HL-60 (cell line): ENCODE data around the gene SLC7A1.

Experiments
- DNase-seq, 2 experiments: peaks; one replicate each; pipeline ENCODE4 v3.0.0-alpha.2; 2010 to 2020; ENCODE audit warnings: low read depth in 1 of 2, low spot score in 1 of 2
- H3K27ac ChIP-seq: fragments of 250-450 bp; sonication (Bioruptor Pico); replicated peaks from 2 replicates; pipeline ENCODE4 v1.5.1; 2020; ENCODE audit warnings: mild to moderate bottlenecking, moderate library complexity
- H3K27me3 ChIP-seq: fragments of 250-450 bp; sonication (Bioruptor Pico); 2 replicates; pipeline ENCODE4 v1.5.1; 2021; ENCODE audit warnings: mild to moderate bottlenecking, moderate library complexity; ENCODE audit not compliant: insufficient read depth, poor library complexity, severe bottlenecking
- H3K4me3 ChIP-seq: replicated peaks from 2 replicates; pipeline ENCODE4 v1.5.1; 2011; ENCODE audit warnings: mild to moderate bottlenecking, control low read depth, low read length; ENCODE audit not compliant: insufficient read depth
- CTCF ChIP-seq: IDR thresholded peaks from one replicate; pipeline ENCODE4 v1.5.1; 2011; ENCODE audit warnings: low read length, control low read depth, inconsistent platforms; ENCODE audit not compliant: insufficient read depth
- GABPA ChIP-seq: IDR thresholded peaks from 2 replicates; pipeline ENCODE4 v1.6.1; 2012; ENCODE audit warnings: low read depth
- POLR2AphosphoS5 ChIP-seq: IDR thresholded peaks from 2 replicates; pipeline ENCODE4 v1.6.1; 2012; ENCODE audit warnings: low read depth
- REST ChIP-seq: IDR thresholded peaks from 2 replicates; pipeline ENCODE4 v1.6.1; 2012; ENCODE audit warnings: low read depth; ENCODE audit not compliant: insufficient replicate concordance
- SPI1 ChIP-seq: IDR thresholded peaks from 2 replicates; pipeline ENCODE4 v1.6.1; 2012; ENCODE audit warnings: low read depth, mild to moderate bottlenecking, borderline replicate concordance

The SLC7A1 gene

GRCh38 chr13:29545988-29546387 is 49.5 kb downstream of the SLC7A1 start:
- Histone ChIP-seq H3K27ac (no peak overlapping the region), H3K27me3 (no peaks in the 10 kb centered on the region), H3K4me3 (no peak overlapping the region)
- TF ChIP-seq REST = no peak
- no peak for DNase-seq

- Histone ChIP-seq H3K4me3 (no peak overlapping the region), H3K27me3 (no peaks in the 10 kb centered on the region), H3K27ac (no peak overlapping the region; the same call in 1 of the 2 replicates)
- DNase-seq = peak in 1 of 2 experiments; percentile 63
- no peak for TF ChIP-seq POLR2AphosphoS5
- TF ChIP-seq SPI1 = 0 out of 2 replicates have a peak, but pooled peaks have one; percentile 4
Observed at GRCh38 chr13:29543230-29544215, 52.0 kb downstream of the SLC7A1 start.

- Histone ChIP-seq H3K27me3 (no peaks in the 10 kb centered on the region), H3K27ac (no peak overlapping the region), H3K4me3 (no peak overlapping the region)
- TF ChIP-seq SPI1 (no peak), POLR2AphosphoS5 (no peak)
- DNase-seq = no peak
Observed at GRCh38 chr13:29542381-29542780, 53.1 kb downstream of the SLC7A1 start.

- H3K4me3 ChIP-seq = no peak overlapping the region
- H3K27me3 ChIP-seq = no peaks in the 10 kb centered on the region
- TF ChIP-seq REST = no peak
- no peak for TF ChIP-seq POLR2AphosphoS5
- TF ChIP-seq SPI1 = no peak
- TF ChIP-seq GABPA = no peak
- no peak for TF ChIP-seq CTCF
- DNase-seq = no peak
- H3K27ac ChIP-seq = no peak overlapping the region
Observed at GRCh38 chr13:29541400-29541799, 54.1 kb downstream of the SLC7A1 start.

- no peak for DNase-seq
- Histone ChIP-seq H3K27me3 (no peaks in the 10 kb centered on the region), H3K4me3 (no peak overlapping the region), H3K27ac (no peak overlapping the region)
- no peak for TF ChIP-seq POLR2AphosphoS5
- no peak for TF ChIP-seq SPI1
- TF ChIP-seq GABPA = no peak
- no peak for TF ChIP-seq REST
- TF ChIP-seq CTCF = no peak
Observed at GRCh38 chr13:29540799-29541198, 54.7 kb downstream of the SLC7A1 start.
